ENCODE results near the gene BROX. TPM values are rescaled to one million over a fixed set of nuclear protein-coding genes. Genes with fewer than 3 reads are reported as not detected.

BROX gene
- total and polyA plus RNA-seq, 10 of the 15 experiments (the other 5 are each of a cell fraction or from before 2014, with no cell fraction given), result 5.8 to 42.0 (median 16.8) TPM

GRCh38 chr1:222697826-222698225 lies 14.5 kb upstream of the BROX start:
- Histone ChIP-seq H3K36me3 (ENCODE audit: control insufficient read depth in 2 of 2, insufficient read depth in 2 of 2, low read length in 1 of 2) (0 out of 4 replicates have a peak, but pooled peaks cover 0 to 4% of the 10 kb centered on the region in 2 experiments), H3K27ac (ENCODE audit: control insufficient read depth, insufficient read depth) (no peak overlapping the region), H3K4me3 (no peak overlapping the region), H3K9me3 (replicated peaks; ENCODE audit: control insufficient read depth, insufficient read depth, low read length) (no peaks in the 10 kb centered on the region), H3K4me1 (ENCODE audit: control insufficient read depth, insufficient read depth, low read length) (no peaks in the 10 kb centered on the region), H3K9ac (ENCODE audit: control insufficient read depth, insufficient read depth, low read length) (no peak overlapping the region), H3K27me3 (replicated peaks in 1 of 2; ENCODE audit: control insufficient read depth in 2 of 2, insufficient read depth in 2 of 2, low read length in 1 of 2) (no peaks in the 10 kb centered on the region), H2AFZ (ENCODE audit: control insufficient read depth, low read depth, low read length) (no peak overlapping the region), H4K20me1 (ENCODE audit: control insufficient read depth, insufficient read depth) (no peaks in the 10 kb centered on the region), H3K79me2 (ENCODE audit: control insufficient read depth, insufficient read depth, low read length) (no peaks in the 10 kb centered on the region), H3K4me2 (ENCODE audit: control insufficient read depth, insufficient read depth) (no peak overlapping the region)
- DNase-seq (ENCODE audit: low read depth, low spot score), result no peak
- in situ Hi-C loops (cut with MboI) (no loop called here), intact Hi-C loops (cut with micrococcal nuclease; ENCODE audit: unreplicated experiment) (loop anchor here (2.0 kb wide), 1 partner anchor 19 kb away; no protein-coding TSS in a partner anchor)
- ChIA-PET RAD21 (ENCODE audit: unreplicated experiment) (no interaction called here), CTCF (interaction anchor here (0.6 to 1.4 kb wide), 4 partner anchors 12 to 692 kb away, joined by 3 to 5 read pairs (median 4); partner anchors contain the start of genes AIDA and BROX), POLR2A (interaction anchor here (1.3 kb wide), 1 partner anchor 14 kb away, joined by 5 read pairs; no protein-coding TSS in a partner anchor), SMC1A (ENCODE audit: uncharacterized antibody, unreplicated experiment) (interaction anchor here (1.2 to 1.3 kb wide), 2 partner anchors 8 to 15 kb away, joined by 3 to 4 read pairs; partner anchors contain the start of genes AIDA and BROX)
- no peak for FAIRE-seq
- TF ChIP-seq HDAC6 (IDR thresholded peaks at IDR 0.05; ENCODE audit: unreplicated experiment), result no peak
- no peak for TF ChIP-seq BMI1 (IDR thresholded peaks at IDR 0.05; ENCODE audit: borderline replicate concordance)
- TF ChIP-seq RB1 (IDR thresholded peaks at IDR 0.05; ENCODE audit: borderline replicate concordance), result no peak
- TF ChIP-seq CREM (IDR thresholded peaks at IDR 0.05; ENCODE audit: low read depth), result no peak
- TF ChIP-seq SMAD5 (IDR thresholded peaks at IDR 0.05; ENCODE audit: low read depth), result no peak
- no peak for TF ChIP-seq PAX8 (IDR thresholded peaks at IDR 0.05)
- no peak for TF ChIP-seq KAT2A (conservative IDR thresholded peaks at IDR 0.05; ENCODE audit: control insufficient read depth, low read depth, low read length)
- TF ChIP-seq SREBF2 (IDR thresholded peaks at IDR 0.05; ENCODE audit: low read length), result no peak
- TF ChIP-seq STAT3 (IDR thresholded peaks at IDR 0.05; ENCODE audit: low read depth, low read length), result no peak
- no peak for TF ChIP-seq IKZF2 (IDR thresholded peaks at IDR 0.05)
- no peak for TF ChIP-seq SMARCA5 (IDR thresholded peaks at IDR 0.05)
- TF ChIP-seq ATF2 (IDR thresholded peaks at IDR 0.05; ENCODE audit: low read length), result no peak
- TF ChIP-seq YY1 (IDR thresholded peaks at IDR 0.05; ENCODE audit: low read depth, low read length), result no peak
- no peak for TF ChIP-seq SUZ12 (IDR thresholded peaks at IDR 0.05; ENCODE audit: unreplicated experiment)
- TF ChIP-seq NR2C1 (IDR thresholded peaks at IDR 0.05), result no peak
- TF ChIP-seq MEF2A (IDR thresholded peaks at IDR 0.05; ENCODE audit: insufficient read depth, low read depth, low read length), result no peak
- no peak for TF ChIP-seq SIX5 (IDR thresholded peaks at IDR 0.05; ENCODE audit: low read depth, low read length, severe bottlenecking)
- TF ChIP-seq JUNB (IDR thresholded peaks at IDR 0.05), result no peak
- no TSS peak for BruUV-seq (replicated peaks)
- no peak for ATAC-seq
- 98% methylated on average over 2 of the region's 2 CpGs for WGBS (ENCODE audit: insufficient coverage, insufficient replicate concordance, low lambda C conversion rate, missing lambda C conversion rate)
